Transverse colon (tissue), 4 donors: Measurements from ENCODE around the gene RANBP10. TPM values are rescaled to one million over a fixed set of nuclear protein-coding genes. Genes with fewer than 3 reads are reported as not detected.

Source experiments
- DNase-seq: peaks from one replicate; pipeline ENCODE4 v3.0.0-alpha.2; 2019
- H3K27ac ChIP-seq, 4 donors: fragments of 200-600 bp; sonication (generic); 2 replicates each; pipeline ENCODE4 v1.5.1; 2016 to 2018; ENCODE audit warnings: inconsistent platforms in 4 of 4
- H3K27me3 ChIP-seq: fragments of 200-600 bp; sonication (generic); 2 replicates; pipeline ENCODE4 v1.5.1; 2017; ENCODE audit warnings: inconsistent platforms
- H3K36me3 ChIP-seq, 4 donors: fragments of 200-600 bp; sonication (generic); 2 replicates each; pipeline ENCODE4 v1.5.1; 2017 to 2019; ENCODE audit warnings: inconsistent platforms in 4 of 4
- H3K4me1 ChIP-seq, 4 donors: fragments of 200-600 bp; sonication (generic); 2 replicates each; pipeline ENCODE4 v1.5.1; 2017 to 2020; ENCODE audit warnings: inconsistent platforms in 4 of 4
- H3K4me3 ChIP-seq, 4 donors: fragments of 200-600 bp; sonication (generic); 1 replicate in 1 of 4; 2 replicates in 3 of 4; pipeline versions ENCODE4 v1.5.1 to v1.6.1; 2017 to 2019; ENCODE audit warnings: inconsistent platforms in 4 of 4
- H3K9me3 ChIP-seq, 2 donors: fragments of 200-600 bp; sonication (generic); 2 replicates each; pipeline ENCODE4 v1.5.1; 2017 to 2019; ENCODE audit warnings: inconsistent platforms in 2 of 2
- CTCF ChIP-seq, 5 experiments: fragments of 200-600 bp in 3 of 5; fragments of 450-650 bp in 2 of 5; sonication (generic) in 3 of 5; IDR thresholded peaks; 1 replicate in 2 of 5; 2 replicates in 3 of 5; pipeline ENCODE4 v1.5.1; 2016 to 2017; ENCODE audit warnings: antibody characterized with exemption in 5 of 5, inconsistent platforms in 3 of 5, mild to moderate bottlenecking in 2 of 5, moderate library complexity in 1 of 5
- EP300 ChIP-seq: sonication (generic); formaldehyde crosslinking; IDR thresholded peaks from one replicate; pipeline ENCODE4 v1.6.1; 2017; ENCODE audit warnings: antibody characterized with exemption, low read depth
- POLR2A ChIP-seq: fragments of 450-650 bp; IDR thresholded peaks from one replicate; pipeline ENCODE4 v1.6.1; 2016; ENCODE audit warnings: antibody characterized with exemption, mild to moderate bottlenecking, moderate library complexity
- POLR2AphosphoS5 ChIP-seq, 3 donors: sonication (generic); formaldehyde crosslinking; IDR thresholded peaks; one replicate each; pipeline ENCODE4 v1.6.1; 2016; ENCODE audit warnings: antibody characterized with exemption in 3 of 3
- WGBS, 2 donors: methylation state at CpG; one replicate each; pipeline ENCODE4 v1.1.5; 2018; ENCODE audit warnings: low coverage in 1 of 2; 5-methylcytosine and 5-hydroxymethylcytosine counted together
- in situ Hi-C, 4 donors: fragments of 200-750 bp; cut with MboI; loops; one replicate each; pipeline versions ENCODE4 v1.15.0 to v1.15.1; 2017; ENCODE audit warnings: low sequenced_read_pairs in 3 of 4, low pct_ligation_motif_present in 1 of 4, low pct_unique_long_range_greater_than_20kb in 1 of 4
- intact Hi-C: fragments of 100-400 bp; cut with DNase I; formaldehyde crosslinking; loops from one replicate; pipeline ENCODE4 v1.15.1; 2023; ENCODE audit warnings: low total_unique reads
- total RNA-seq, 4 donors: library from RNA; depleted of rRNA; stranded (reverse); fragments of >200 nt; gene quantifications; one replicate each; pipeline ENCODE4 v1.1.0, GENCODE V29; 2016

Gene RANBP10
- total RNA-seq, 4 donors from 2014 or later = 15.1 to 32.9 (median 19.1) TPM

GRCh38 chr16:67847064-67847861 lies 40.9 kb upstream of the RANBP10 start, which contains the start of gene CENPT:
CENPT (minus strand) TSS chr16:67847693; CDS start chr16:67833859, 13,834 bp downstream.
- H3K27ac ChIP-seq = peak within 1 kb of the TSS; percentile 94 to 98 (median 96)
- H3K36me3 ChIP-seq = no peaks in the 10 kb centered on the region
- intact Hi-C loops (no loop called here), in situ Hi-C loops (no loop called here)
- no peaks in the 10 kb centered on the region for H3K27me3 ChIP-seq
- no peaks in the 10 kb centered on the region for H3K9me3 ChIP-seq
- 0% methylated on average over 25 of the region's 62 CpGs; no CpG with 5 or more reads in 1 of the 2 donors for WGBS, 2 donors
- peaks cover 40 to 52% (median 48%) of the 10 kb centered on the region in 4 donors for H3K4me1 ChIP-seq
- peak; percentile 66 for DNase-seq
- peak within 1 kb of the TSS; percentile 71 to 99 (median 94) for H3K4me3 ChIP-seq
- TF ChIP-seq CTCF (IDR thresholded peaks at IDR 0.05) (no peak), POLR2AphosphoS5 (IDR thresholded peaks at IDR 0.05) (peak in 2 of 3 donors; percentile 25 to 29), POLR2A (peak; percentile 52)

- no peaks in the 10 kb centered on the region for H3K9me3 ChIP-seq
- no peak for TF ChIP-seq CTCF (IDR thresholded peaks at IDR 0.05)
- no peak for TF ChIP-seq EP300
- peak; percentile 54 to 83 (median 77) for TF ChIP-seq POLR2AphosphoS5 (IDR thresholded peaks at IDR 0.05)
- peak; percentile 67 for TF ChIP-seq POLR2A
- no peaks in the 10 kb centered on the region for H3K36me3 ChIP-seq
- H3K27ac ChIP-seq = peak within 1 kb of the TSS; percentile 94 to 98 (median 96)
- in situ Hi-C loops = no loop called here
- intact Hi-C loops = no loop called here
- H3K4me3 ChIP-seq = peak within 1 kb of the TSS; percentile 71 to 99 (median 94)
- H3K27me3 ChIP-seq = no peaks in the 10 kb centered on the region
- peaks cover 42 to 54% (median 50%) of the 10 kb centered on the region in 4 donors for H3K4me1 ChIP-seq
- DNase-seq = peak; percentile 97
- 0 to 1% methylated on average over 1 to 20 of the region's 57 CpGs for WGBS, 2 donors
Measured at GRCh38 chr16:67846320-67847063, 40.1 kb upstream of the RANBP10 start, which contains the start of gene NUTF2. NUTF2 (plus strand) TSS chr16:67846933; CDS start chr16:67865131, 18,198 bp downstream.

- peaks cover 43 to 57% (median 52%) of the 10 kb centered on the region in 4 donors for H3K4me1 ChIP-seq
- H3K27ac ChIP-seq = peak overlapping the region; percentile 94 to 98 (median 96)
- no peaks in the 10 kb centered on the region for H3K36me3 ChIP-seq
- no peaks in the 10 kb centered on the region for H3K9me3 ChIP-seq
- DNase-seq = no peak
- 4 to 17% methylated on average over 1 to 2 of the region's 2 CpGs for WGBS, 2 donors
- peak overlapping the region; percentile 71 to 99 (median 94) for H3K4me3 ChIP-seq
- TF ChIP-seq CTCF (IDR thresholded peaks at IDR 0.05) (no peak), EP300 (no peak), POLR2A (no peak), POLR2AphosphoS5 (IDR thresholded peaks at IDR 0.05) (no peak)
- intact Hi-C loops (no loop called here), in situ Hi-C loops (no loop called here)
- H3K27me3 ChIP-seq = no peaks in the 10 kb centered on the region
Measured at GRCh38 chr16:67846063-67846319, 39.6 kb upstream of the RANBP10 start.
